Effector CD8-positive, alpha-beta T cell (primary cell): ENCODE measurements around the gene MRPL53.

Experiments
- DNase-seq: peaks from one replicate; lab custom pipeline; 2025; lab: John Stamatoyannopoulos, UW

Gene MRPL53

DNA sequence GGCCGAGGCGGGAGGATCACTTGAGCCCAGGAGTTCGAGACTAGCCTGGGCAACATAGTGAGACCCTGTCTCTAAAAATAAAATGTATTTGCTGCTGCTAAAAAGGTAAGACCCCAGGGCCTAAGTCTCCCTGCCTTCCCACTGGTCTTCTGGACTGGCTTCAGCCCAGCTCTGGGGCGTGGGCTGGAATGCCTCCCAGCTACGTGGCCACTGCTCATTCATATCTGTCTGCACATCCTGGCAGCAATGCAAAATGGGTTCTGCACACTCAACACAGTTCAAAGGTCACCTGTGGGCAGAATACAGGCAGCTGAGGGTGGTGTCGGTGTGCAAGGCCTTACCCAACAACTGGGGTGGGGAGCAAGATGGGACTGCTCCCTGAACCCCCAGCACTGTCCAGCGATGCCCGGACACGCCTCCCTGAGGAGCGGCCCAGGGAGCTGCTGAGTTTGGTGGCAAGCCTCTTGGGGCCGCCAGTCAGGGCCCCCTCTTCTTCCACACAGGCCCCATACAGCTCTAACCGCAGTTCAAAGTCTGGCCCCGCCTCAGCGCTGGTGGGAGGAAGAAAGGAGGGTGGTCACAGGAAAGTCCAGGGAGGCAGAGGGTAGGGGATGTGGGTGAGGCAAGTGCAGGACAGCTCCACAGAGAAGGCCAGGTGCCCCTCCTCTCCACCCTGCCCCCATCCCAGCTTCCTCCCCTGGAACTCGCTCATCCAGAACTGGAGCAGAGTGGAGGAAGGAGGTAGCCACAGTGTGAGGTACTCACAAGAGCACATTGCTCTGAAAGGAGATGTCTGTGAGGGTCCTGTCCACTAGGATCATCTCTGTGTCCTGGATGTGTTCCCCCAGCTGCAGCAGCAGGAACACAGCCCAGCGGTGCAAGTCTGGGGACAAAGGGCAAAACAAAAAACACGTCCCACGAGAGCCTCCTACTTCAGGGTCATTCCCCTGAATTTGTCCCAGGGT lies 42.7 kb downstream of the MRPL53 start:
- DNase-seq: no peak

DNA sequence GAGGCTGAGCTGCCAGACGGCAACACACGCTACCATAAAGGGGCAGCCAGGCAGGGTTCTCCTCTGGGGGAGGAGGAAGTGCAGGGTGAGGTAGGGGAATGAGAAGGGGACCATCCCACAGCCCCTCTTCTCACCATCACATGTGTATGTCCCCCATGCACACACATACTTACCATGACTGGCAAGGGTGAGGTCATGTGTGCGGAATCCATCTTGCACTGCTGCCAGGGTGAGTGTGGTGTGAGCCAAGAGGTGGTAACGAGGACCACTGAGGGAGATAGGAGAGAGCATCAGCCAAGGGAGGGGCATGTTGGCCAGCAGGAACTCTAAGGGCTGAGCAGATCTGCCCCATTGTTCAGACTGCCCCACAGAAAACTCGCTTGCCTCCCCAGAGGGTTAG lies 43.8 kb downstream of the MRPL53 start:
- DNase-seq: no peak

DNA sequence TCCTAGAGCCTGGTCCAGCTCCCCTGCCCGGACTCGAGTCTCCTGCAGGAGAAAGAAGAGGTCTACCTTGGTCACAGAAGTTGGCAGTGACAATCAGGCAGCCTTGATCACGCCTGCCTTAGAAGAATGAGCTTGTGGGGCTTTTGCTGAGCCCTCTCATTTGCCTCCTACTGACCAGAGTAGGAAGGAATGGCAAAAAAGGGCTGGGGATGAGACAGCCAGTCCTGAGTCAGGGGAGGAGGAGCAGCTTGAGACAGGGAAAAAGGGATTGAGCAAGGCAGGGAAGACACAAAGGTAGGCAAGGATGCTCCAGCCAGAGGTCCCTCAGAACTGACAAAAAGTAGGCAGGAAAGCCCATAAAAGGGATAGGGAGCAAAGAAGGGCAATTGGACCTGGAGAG lies 44.9 kb downstream of the MRPL53 start:
- no peak for DNase-seq

DNA sequence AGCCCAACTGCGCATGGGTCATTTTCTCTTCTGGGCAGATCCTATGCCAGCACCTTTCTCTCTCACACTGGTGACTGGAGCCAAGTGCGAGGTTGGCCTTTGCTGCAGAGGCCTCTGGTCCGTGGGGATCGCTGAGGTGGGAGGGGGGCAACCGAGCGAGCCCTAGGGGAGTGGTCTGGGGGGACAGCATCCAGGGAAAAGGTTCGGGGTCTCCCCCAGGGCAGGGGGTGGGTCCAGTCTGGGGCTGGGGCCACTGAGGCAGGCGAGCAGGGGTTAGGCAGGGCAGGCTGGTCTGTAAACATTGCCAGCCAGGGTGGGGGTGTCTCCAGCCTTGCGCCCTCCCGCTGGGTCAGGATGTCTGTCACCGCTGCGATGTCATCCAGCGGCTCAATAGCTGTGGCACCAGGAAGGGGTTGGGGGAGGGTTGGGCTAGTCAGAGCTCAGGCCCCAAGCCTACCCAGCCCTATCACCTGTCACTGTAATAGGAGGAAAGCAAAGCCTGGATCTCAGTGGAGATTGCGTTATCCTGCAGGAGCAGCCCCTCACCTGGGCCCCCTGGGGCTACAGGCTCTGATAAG lies 46.2 kb downstream of the MRPL53 start:
- DNase-seq: no peak

DNA sequence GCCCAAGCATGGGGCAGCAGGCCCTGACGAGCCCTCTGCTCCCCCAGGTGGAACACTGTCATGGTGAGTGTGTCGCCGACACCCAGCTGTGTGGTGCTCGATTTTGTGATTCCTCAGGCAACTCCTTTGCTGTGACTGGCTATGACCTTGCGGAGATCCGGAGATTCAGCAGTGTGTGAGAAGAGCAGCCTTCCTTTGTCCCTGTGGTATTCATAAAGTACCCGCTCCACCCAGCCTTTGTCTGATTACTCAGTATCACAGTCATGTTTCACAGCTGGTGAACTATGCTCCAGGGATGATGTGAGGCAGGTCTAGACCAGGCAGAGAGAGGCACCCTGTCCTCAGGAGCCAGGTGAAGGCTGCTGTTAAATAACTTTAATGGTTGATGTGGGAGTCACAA lies 47.0 kb downstream of the MRPL53 start:
- no peak for DNase-seq

DNA sequence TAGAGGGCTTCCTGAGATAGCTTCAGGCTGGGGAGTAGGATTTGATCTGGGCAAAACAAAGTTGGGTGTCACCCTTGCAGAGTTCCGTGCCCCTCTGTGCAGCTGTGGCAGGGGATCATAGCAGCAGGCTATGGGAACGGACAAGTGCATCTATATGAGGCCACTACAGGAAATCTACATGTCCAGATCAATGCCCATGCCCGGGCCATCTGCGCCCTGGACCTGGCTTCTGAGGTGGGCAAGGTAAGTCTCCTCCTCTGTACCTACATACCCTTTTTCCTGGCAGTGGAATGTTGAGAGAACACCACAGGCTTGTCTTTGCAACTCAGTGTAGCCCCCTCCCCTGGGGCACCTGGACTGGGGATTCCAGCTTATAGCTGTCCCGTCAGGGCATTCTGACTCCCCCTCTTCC lies 47.5 kb downstream of the MRPL53 start:
- DNase-seq: no peak

DNA sequence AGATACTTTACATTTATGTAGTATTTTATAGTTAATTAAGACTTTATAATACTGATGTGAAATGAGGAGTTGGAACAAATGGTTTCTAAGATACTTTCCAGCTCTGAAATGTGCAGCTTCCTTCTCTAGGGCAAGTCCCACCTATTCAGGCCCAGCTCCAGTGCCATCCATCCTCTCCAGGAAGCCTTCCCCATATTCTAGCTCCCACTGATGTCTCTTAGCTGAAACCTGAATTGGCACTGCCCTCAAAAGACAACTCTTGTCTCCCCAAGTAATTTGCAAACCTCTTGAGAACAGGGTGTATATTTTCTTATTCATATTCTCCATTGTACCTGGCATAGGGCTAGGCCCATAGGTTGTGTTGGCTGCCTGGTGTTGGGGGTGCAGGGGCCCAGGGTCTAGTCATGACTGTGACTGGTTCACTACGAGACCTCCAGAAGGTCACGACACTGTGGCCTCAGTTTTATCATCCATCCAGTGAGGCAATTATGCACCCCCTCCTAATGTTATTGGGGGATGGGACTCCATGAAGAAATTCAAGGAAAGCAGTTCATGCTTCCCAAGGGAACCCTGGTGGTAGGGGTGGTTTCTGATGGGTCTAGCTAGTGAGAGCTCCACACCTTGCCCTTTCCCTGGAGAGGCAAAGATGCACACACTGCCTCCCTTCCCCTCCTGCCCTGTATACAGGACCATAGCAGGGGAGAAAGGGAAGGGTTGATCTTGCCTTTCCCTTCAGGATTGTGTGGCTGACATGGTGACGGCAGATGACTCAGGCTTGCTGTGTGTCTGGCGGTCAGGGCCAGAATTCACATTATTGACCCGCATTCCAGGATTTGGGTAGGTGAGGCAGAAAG lies 48.1 kb downstream of the MRPL53 start:
- DNase-seq: no peak

DNA sequence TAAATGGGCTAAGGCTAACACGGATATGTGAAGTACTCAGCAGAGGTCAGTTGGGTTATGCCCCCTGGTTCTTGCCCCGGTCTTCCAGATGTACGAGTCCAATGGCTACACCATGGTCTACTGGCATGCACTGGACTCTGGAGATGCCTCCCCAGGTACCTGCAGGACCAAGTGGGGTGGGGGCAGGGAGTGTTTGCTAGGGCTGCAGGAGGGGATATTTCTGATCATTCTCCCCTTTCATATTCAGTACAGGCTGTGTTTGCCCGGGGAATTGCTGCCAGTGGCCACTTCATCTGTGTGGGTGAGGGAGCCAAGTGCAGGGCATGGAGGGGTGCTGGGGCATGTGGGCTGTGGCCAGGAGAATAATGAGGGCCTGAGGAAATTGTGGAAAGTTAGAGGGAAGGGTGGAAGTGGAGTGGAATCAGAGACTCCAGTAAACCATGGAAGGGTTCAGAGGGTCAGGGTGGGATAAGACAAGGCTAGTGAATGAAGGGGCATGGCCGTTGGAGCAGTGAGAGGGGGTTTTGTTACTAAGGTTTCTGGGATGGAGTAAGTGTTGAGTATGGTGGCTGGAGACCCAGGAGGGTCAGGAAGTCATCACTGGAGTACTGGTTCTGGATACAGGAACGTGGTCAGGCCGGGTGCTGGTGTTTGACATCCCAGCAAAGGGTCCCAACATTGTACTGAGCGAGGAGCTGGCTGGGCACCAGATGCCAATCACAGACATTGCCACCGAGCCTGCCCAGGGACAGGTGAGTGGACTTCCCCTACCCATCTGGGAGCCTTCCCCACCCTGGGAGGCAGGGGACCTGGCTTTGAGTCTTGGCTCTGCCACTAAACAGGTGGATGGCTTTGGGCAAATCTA lies 49.0 kb downstream of the MRPL53 start:
- DNase-seq: no peak
